Mesothelial cell of epicardium (in vitro differentiated cells): Measurements from ENCODE around the gene LALBA. TPM values are rescaled to one million over a fixed set of nuclear protein-coding genes. Genes with fewer than 3 reads are reported as not detected.

Experiments
- DNase-seq, 2 experiments: peaks; one replicate each; pipeline ENCODE4 v3.0.0; 2021; ENCODE audit warnings: low spot score in 2 of 2; ENCODE audit not compliant: unreplicated experiment in 2 of 2
- H3K27ac Mint-ChIP-seq: 2 replicates; pipeline ENCODE4 v1.8.0; 2021; ENCODE audit warnings: mixed read lengths
- H3K27me3 Mint-ChIP-seq: 2 replicates; pipeline ENCODE4 v1.8.0; 2021; ENCODE audit warnings: low read depth, mixed read lengths
- H3K36me3 Mint-ChIP-seq: 2 replicates; pipeline ENCODE4 v1.8.0; 2021; ENCODE audit warnings: mixed read lengths
- H3K4me1 Mint-ChIP-seq: 2 replicates; pipeline ENCODE4 v1.8.0; 2021; ENCODE audit warnings: mixed read lengths
- H3K4me3 Mint-ChIP-seq: 2 replicates; pipeline ENCODE4 v1.8.0; 2021; ENCODE audit warnings: mild to moderate bottlenecking, moderate library complexity, mixed read lengths
- H3K9me3 Mint-ChIP-seq: 2 replicates; pipeline ENCODE4 v1.8.0; 2021; ENCODE audit warnings: mixed read lengths
- total RNA-seq: library from RNA; stranded (reverse); gene quantifications from 3 replicates; pipeline ENCODE4 v1.2.1, GENCODE V29; 2021
- TF ChIP-seq, protein P1 (sequence below): fragments of 200-600 bp; sonication (generic); IDR thresholded peaks from one replicate; pipeline ENCODE4 v1.5.0; 2021; ENCODE audit warnings: antibody characterized with exemption; ENCODE audit not compliant: unreplicated experiment

LALBA gene
- total RNA-seq, 1 donor from 2014 or later = not detected

DNA sequence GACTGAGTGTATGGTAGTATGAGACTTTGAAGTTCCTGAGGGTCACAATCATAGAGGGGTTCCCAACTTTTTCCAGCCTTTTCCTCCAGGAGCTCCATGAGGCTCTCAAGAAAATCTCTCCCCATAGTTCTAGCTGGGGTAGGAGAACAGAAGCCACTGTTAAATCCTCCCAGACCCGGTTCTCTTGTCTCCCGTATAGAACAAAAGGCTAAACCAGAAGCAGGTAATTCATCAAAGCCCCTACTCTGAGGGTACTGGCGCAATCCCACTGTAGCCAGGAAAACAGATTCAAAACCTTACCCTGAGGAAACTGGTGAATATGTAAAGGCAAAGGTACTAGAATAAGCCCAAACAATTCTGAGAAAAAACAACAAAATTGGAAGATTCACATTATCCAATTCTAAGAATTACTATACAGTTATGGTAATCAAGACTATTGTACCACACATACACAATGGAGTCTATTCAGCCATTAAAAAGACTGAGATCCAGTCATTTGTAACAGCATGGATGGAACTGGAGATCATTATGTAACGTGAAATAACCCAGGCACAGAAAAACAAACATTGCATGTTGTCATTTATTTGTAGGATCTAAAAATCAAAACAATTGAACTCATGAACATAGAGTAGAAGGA is 23.9 kb downstream of the LALBA start:
- TF ChIP-seq, protein P1, sequence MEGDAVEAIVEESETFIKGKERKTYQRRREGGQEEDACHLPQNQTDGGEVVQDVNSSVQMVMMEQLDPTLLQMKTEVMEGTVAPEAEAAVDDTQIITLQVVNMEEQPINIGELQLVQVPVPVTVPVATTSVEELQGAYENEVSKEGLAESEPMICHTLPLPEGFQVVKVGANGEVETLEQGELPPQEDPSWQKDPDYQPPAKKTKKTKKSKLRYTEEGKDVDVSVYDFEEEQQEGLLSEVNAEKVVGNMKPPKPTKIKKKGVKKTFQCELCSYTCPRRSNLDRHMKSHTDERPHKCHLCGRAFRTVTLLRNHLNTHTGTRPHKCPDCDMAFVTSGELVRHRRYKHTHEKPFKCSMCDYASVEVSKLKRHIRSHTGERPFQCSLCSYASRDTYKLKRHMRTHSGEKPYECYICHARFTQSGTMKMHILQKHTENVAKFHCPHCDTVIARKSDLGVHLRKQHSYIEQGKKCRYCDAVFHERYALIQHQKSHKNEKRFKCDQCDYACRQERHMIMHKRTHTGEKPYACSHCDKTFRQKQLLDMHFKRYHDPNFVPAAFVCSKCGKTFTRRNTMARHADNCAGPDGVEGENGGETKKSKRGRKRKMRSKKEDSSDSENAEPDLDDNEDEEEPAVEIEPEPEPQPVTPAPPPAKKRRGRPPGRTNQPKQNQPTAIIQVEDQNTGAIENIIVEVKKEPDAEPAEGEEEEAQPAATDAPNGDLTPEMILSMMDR = no peak
- H3K36me3 Mint-ChIP-seq = no peaks in the 10 kb centered on the region
- no peak for DNase-seq
- peaks cover 8% of the 10 kb centered on the region for H3K9me3 Mint-ChIP-seq
- peaks cover 7% of the 10 kb centered on the region for H3K27me3 Mint-ChIP-seq
- no peaks in the 10 kb centered on the region for H3K4me1 Mint-ChIP-seq
- H3K27ac Mint-ChIP-seq = no peak overlapping the region
- no peak overlapping the region for H3K4me3 Mint-ChIP-seq

DNA sequence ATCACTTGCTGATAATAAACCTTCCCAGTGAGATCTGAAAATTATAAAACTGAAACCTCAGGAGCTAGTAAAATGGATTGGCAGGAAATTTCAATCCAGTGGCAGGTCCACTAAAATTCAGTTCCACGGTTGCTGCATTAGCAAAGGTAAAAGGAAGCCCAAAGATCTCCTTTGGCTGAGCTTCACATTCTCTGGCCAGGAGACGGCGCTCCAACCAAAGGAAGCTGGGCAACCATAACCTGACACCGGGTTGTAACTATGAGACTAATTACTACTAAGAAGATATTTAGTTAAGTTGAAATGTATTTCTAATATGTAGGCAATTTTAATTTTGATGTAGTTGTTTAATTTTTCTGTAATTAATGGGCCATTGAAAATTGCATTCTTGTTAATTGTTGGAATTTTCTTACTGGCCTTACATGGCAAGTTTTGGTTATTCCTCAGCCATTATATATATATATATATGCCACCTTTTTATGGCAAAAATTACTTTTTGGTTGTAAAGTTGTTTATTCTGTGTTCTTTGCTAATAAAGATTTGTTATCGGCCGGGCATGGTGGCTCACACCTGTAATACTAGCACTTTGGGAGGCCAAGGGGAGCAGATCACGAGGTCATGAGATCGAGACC is 27.4 kb downstream of the LALBA start:
- no peaks in the 10 kb centered on the region for H3K36me3 Mint-ChIP-seq
- peaks cover 7% of the 10 kb centered on the region for H3K27me3 Mint-ChIP-seq

DNA sequence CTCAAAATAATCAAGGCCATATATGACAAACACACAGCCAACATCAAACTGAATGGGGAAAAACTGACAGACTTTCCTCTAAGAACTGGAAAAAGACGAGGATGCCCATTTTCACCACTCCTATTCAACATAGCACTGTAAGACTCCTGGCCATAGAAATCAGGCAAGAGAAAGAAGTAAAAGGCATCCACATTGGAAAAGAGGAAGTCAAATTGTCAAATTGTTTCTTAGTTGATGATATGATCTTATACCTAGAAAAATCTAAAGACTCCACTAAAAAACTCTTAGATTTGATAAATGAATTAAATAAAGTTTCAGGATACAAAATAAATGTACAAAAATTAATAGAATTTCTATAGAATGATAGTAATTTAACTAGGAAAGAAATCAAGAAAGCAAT is 33.2 kb downstream of the LALBA start:
- no peaks in the 10 kb centered on the region for H3K4me1 Mint-ChIP-seq

More for the DNA sequence above, 27.4 kb downstream of the LALBA start:
- Mint-ChIP-seq H3K4me3 (no peak overlapping the region), H3K9me3 (peaks cover 10% of the 10 kb centered on the region), H3K27ac (no peak overlapping the region), H3K4me1 (no peaks in the 10 kb centered on the region)
- TF ChIP-seq, protein P1 = no peak
- DNase-seq = no peak

DNA sequence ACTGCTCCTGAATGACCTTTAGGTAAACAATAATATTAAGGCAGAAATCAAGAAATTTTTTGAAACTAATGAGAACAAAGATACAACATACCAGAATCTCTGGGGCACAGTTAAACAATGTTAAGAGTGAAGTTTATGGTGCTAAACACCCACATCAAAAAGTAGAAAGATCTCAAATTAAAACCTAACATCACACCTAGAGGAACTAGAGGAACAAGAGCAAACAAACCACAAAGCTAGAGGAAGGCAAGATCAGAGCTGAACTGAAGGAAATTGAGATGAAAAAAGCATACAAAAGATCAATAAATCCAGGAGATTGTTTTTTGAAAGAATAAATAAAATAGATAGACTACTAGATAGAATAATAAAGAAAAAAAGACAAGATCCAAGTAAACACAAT is 37.2 kb downstream of the LALBA start:
- TF ChIP-seq, protein P1 = no peak
- Mint-ChIP-seq H3K27ac (no peak overlapping the region), H3K4me3 (no peak overlapping the region), H3K36me3 (no peaks in the 10 kb centered on the region), H3K4me1 (no peaks in the 10 kb centered on the region), H3K9me3 (peaks cover 58% of the 10 kb centered on the region), H3K27me3 (no peaks in the 10 kb centered on the region)
- DNase-seq = no peak

More for the DNA sequence above, 33.2 kb downstream of the LALBA start:
- Mint-ChIP-seq H3K27me3 (no peaks in the 10 kb centered on the region), H3K4me3 (no peak overlapping the region), H3K36me3 (no peaks in the 10 kb centered on the region), H3K9me3 (peaks cover 54% of the 10 kb centered on the region), H3K27ac (no peak overlapping the region)
- TF ChIP-seq, protein P1 = no peak
- DNase-seq = no peak

DNA sequence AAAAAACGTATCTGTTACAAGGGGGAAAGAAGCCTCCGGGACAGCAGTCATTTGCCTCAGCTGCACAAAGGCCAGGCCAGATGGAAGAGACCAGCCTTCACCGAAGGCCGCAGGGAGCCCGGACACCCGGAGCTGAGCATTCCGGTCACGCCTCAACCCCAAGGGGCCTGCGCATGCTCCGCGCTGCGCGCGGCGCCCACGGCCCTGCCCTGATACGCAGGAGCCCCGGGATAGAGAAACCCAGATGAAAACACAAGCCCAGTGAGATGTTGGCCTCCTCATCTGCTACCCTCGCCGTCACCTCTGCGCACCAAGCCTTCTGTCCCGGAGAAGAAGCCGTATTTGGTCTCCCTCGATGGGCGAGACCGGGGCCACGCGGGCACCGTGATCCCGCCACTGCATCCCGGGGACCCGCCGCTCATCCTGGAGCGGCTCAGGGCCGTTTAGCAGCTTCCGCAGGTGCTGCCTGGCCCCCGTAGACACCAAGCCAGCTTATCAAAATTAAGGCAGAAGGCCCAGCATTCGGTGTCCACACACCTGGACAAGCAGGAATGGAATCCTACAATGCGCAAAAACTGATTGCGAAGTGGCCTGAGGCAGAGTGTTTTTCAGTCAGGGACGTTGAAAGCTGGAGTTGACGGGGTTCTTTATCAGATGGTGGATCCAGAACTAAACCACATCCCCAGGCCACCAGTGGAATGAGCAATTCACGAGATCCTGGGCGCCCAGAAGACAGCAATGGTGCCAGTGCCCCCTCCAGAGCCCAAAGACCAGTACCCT is 41.8 kb downstream of the LALBA start:
- no peaks in the 10 kb centered on the region for H3K36me3 Mint-ChIP-seq
- no peak overlapping the region for H3K4me3 Mint-ChIP-seq
- no peaks in the 10 kb centered on the region for H3K27me3 Mint-ChIP-seq
- TF ChIP-seq, protein P1 = no peak
- H3K27ac Mint-ChIP-seq = no peak overlapping the region
- no peaks in the 10 kb centered on the region for H3K4me1 Mint-ChIP-seq
- no peak for DNase-seq
- H3K9me3 Mint-ChIP-seq = peaks cover 38% of the 10 kb centered on the region
